Measurements from ENCODE around the gene BHLHE23.

DNA sequence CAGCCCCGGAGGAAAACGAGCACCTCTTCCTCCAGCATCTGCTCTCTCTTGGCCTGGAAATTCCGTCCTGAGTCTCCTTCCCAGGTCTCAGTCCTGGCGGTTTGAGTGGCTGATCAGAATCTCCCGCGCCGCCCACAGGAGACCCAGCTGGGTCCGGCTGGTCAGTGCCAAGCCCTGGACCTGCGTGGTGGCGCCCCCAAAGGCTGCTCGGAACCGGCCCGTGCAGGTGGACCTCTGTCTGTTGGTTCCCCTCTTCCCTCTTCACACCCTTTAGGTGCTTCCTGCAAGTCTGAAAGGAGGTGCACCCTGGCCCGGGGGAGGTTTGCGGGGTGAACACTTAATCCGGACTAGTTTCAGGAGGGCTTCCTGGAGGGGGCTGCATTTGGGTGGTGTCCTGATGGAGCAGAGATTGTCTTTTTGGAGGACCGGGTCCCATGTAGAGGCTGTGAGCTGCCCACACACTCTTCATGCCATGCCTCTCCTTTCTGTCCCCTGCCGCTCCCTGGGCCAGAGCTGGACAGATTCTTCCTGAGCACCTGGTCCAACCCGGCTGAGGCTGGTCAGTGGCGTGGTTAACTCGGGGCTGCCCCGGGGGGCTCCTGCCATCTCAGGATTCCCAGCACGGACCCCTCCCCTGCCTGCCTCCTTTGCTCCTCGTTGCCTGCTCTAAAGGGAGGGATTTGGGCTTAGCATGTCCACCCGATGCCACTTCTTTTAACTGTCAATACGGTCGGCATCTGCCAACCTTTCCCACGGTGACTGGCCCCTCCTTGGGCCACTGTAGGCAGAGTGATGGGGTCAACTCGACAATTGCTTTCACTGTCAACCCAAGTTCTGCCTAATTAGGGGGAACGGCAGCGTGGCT is 16.5 kb upstream of the BHLHE23 start:
- TF ChIP-seq, protein P1, sequence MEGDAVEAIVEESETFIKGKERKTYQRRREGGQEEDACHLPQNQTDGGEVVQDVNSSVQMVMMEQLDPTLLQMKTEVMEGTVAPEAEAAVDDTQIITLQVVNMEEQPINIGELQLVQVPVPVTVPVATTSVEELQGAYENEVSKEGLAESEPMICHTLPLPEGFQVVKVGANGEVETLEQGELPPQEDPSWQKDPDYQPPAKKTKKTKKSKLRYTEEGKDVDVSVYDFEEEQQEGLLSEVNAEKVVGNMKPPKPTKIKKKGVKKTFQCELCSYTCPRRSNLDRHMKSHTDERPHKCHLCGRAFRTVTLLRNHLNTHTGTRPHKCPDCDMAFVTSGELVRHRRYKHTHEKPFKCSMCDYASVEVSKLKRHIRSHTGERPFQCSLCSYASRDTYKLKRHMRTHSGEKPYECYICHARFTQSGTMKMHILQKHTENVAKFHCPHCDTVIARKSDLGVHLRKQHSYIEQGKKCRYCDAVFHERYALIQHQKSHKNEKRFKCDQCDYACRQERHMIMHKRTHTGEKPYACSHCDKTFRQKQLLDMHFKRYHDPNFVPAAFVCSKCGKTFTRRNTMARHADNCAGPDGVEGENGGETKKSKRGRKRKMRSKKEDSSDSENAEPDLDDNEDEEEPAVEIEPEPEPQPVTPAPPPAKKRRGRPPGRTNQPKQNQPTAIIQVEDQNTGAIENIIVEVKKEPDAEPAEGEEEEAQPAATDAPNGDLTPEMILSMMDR (IDR thresholded peaks at IDR 0.05), result no peak
- TF ChIP-seq POLR2A (IDR thresholded peaks at IDR 0.05), result no peak

All from body of pancreas (tissue), 4 donors.